ENCODE results near the gene AIF1L.

AIF1L gene

DNA sequence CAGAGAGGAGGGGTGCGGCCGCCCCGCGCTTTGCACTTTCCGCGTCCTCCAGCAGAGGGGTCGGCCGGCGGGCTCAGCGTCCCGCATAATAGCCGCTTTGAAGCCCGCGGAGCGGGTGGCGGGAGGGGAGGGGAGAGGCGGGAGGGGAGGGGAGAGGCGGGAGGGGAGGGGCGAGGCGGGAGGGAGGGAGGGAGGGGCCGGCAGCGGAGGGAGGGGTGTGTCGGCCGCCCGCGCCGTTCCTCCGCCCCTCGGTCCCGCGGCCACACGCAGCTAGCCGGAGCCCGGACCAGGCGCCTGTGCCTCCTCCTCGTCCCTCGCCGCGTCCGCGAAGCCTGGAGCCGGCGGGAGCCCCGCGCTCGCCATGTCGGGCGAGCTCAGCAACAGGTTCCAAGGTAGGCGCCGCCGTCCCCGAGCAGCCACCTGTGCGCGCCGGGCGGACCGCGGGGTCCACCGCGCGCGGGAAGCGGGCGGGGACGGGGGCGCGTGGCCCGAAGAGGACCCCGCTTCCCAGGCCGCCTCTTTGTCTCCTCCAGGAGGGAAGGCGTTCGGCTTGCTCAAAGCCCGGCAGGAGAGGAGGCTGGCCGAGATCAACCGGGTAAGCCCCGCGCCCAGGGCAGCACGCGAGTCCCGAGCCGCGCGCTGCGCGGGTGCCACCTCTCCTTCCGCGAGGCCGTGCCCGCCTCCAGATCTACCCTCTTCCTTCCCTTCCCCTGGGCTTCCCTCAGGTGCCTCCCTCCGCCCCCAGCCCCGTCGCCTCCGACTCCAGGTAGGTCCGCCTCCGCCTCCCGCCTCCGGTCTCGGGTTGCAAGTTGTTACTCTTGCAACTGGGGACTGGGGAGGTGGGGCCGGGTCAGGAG, at the start of gene AIF1L:
AIF1L (plus strand) TSS at position 263 of the 857 bp plus-strand sequence; CDS start at position 362, 99 bp downstream.
- peak; percentile 50 to 68 for DNase-seq

- DNase-seq, result peak; percentile 43 to 49
These were observed 49.6 kb upstream of the AIF1L start for GRCh38 chr9:131046581-131047202.

GRCh38 chr9:131048332-131048731, 48.0 kb upstream of the AIF1L start:
- no peak for DNase-seq

DNA sequence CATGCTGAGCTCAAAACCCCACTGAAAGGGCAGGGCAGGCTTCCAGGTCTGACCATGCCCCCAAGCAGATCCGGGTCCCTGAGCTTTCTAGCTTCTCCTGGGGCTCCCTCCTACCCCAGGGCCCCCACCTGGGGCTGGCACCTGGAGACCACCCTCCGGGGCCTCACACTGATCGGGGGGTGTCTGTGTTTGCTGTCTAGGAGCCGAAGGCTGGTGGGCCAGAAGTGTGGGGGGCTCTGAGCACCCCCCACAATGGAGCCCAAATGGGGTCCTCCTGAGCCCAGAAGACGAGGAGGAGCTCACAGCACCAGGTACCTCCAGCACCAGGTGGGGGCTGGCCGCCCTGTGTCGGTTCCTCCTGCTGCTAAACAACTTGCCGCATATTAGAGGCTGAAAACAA, 47.5 kb upstream of the AIF1L start:
- DNase-seq, result no peak

DNA sequence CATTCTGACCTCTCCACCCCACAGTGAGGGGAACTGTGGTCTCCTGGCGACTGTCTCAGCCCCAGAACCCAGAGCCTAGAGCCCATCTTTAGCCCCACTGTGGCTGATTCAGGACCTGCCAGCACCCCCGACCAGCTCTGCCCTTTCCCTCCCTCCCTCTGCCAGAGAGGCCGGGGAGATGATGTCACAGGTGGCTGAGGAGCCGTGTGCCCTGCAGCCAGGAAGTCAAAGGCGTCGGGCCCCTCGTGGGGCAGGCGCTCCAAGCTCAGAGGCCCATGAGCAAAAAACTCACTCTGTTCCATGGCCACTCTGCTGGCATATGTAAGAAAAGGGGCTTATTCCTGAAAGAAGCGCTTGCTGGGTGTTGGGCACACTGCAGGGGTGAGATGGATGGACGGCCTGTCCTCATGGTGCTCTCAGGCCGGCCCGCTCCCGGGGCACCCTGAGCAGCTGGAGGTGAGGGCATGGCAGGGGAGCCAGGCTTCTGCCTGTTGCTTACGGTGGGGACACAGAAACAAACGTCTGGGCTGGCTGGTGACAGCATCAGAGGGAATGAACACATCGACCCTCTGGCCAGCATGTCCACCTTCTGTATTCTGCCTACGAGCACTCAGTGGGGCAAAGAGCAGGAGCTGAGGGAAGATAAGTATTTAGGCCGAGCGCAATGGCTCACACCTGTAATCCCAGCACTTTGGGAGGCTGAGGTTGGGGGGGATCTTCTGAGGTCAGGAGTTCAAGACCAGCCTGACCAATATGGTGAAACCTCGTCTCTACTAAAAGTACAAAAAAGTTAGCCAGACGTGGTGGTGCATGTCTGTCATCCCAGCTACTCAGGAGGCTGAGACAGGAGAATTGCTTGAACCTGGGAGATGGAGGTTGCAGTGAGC, 46.3 kb upstream of the AIF1L start:
- DNase-seq, result no peak

- no peak for DNase-seq
These were observed 45.5 kb upstream of the AIF1L start for GRCh38 chr9:131050831-131051230.

GRCh38 chr9:131051592-131052517, 44.5 kb upstream of the AIF1L start:
- no peak for DNase-seq

- DNase-seq, result peak; percentile 42 to 56
These were observed 42.4 kb upstream of the AIF1L start for GRCh38 chr9:131053896-131054295.

- no peak for DNase-seq
These were observed 39.4 kb upstream of the AIF1L start for GRCh38 chr9:131056781-131057506.

DNA sequence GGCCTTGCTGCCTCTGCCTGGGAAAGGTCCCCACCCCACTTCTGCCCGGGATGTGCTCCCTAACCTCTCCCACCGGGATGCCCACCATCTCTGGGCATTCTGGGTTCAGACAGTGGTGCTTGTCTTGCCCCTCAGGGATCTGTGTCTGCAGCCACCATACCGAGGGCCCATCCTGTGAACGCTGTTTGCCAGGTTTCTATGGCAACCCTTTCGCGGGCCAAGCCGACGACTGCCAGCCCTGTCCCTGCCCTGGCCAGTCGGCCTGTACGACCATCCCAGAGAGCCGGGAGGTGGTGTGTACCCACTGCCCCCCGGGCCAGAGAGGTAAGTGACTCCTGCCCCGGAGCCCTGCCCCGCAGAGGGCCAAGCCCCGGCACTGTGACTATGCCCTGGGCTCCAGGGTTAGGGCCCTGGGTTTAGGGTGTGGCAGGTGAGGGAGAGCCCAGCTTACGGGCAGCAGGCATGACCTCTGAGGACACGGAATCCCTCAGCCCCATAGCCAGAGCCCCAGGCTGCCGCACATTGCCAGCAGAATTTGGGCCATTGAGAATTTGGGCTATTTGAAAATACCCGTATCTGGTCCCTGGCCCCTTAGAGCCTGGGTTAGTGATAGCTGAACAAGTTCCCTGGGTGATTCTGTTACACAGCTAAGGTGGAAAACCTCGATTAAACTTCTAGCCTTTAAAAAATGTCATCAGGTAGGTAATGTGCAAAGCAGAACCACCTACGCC, 35.3 kb upstream of the AIF1L start:
- no peak for DNase-seq

DNA sequence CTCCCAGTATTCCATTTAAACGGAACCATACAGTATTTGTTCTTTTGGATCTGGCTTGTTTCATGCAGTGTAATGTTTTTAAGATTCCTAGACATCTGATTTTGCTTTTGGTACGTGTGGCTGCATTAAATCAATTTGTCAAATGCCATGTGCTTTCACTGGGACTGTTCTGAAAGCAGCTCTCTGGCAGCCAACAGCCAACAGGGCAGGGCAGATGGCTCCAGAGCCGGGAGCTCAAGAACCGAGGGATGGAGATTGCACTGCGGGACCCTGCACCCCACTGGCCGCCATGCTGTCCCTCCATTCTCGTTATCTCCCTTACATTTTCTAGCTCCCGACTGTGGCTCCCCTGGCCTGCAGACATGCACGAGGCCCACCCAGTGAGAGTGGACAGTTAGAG, 33.4 kb upstream of the AIF1L start:
- DNase-seq, result no peak

DNA sequence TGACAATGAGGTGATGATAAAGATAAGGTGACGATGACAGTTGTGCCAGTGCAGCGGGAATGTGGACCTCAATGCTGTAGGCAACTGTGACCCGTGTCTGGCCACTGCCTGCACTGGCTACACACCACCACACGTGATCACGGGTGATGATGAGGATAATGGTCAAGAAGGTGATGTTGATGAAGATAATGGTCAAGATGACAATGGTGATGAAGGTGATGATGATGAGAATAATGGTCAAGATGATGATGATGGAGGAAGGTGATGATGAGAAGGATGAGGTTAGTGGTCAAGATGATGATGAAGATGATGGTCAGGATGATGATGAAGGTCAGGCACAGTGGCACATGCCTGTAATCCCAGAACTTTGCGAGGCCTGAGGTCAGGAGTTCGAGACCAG, 30.7 kb upstream of the AIF1L start:
- DNase-seq, result no peak

- DNase-seq, result no peak
These were observed 28.7 kb upstream of the AIF1L start for GRCh38 chr9:131067625-131068024.

DNA sequence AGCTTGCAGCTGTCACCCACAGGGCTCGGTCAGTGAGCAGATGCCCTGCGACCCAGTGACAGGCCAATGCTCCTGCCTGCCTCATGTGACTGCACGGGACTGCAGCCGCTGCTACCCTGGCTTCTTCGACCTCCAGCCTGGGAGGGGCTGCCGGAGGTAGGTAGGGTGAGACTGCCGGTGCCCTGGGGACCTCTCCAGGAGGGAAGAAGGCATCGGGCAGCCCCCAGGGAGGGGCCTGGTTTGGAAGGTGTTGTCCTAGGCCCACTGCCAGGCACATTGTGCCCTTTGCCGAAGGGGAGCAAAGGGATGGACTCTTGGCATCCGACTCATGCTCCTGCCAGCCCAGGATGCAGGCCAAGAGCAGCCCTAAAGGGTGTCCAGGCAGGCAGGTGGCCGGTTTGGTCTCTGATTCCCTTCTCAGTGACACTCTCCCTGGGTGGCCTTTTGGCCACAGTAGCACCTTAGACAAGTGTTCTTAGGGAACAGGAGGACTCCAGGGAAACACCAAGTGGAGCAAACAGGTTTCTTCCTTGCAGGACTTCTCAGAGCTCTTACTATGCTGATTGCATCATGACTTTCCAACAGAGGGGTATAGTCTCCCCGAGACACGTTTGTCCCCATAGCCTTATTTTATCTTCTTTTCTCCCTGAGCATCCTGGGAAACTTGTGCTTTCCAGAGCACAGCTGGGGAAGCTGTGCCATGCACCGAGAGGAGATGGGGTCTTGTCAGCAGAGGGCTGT, 28.1 kb upstream of the AIF1L start:
- no peak for DNase-seq

DNA sequence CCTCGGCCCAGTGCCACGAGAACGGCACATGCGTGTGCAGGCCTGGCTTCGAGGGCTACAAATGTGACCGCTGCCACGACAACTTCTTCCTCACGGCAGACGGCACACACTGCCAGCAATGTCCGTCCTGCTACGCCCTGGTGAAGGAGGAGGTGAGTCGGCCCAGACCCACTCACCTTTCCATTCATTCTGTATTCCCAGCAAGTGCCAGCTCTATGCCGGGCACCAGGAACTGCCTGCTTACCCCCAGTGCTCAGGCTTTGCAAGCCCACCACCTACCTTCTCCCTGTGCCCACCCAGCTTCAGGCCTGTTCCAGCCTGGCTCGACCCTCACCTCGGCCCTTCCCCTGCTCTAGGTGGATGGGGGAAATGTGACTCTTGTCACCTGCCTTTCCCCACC, 26.6 kb upstream of the AIF1L start:
- no peak for DNase-seq

GRCh38 chr9:131072107-131072870, 24.0 kb upstream of the AIF1L start:
- DNase-seq, result no peak

DNA sequence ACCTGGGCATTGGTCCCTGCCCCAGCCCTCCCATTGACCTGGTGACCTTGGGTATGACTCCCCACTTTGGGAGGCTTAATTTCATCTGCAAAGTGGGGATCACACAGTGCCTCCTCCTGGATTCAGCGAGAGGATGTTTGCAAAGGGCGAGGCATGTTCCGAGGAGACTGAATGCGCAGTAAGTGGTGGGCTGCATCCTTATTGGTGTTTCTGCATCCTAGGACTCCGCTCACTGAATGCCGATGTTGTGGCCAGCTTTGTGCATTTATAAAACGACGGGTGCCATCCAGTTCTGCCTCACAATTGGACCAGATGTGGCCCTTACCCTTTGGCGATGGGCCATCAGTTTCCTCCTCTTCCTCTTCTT, 23.5 kb upstream of the AIF1L start:
- DNase-seq, result no peak

GRCh38 chr9:131076347-131077195, 19.8 kb upstream of the AIF1L start:
- DNase-seq, result no peak

Data from hippocampal formation (tissue), 2 donors.